Mucosa of rectum (tissue), 2 donors: ENCODE data around the gene KRT83.
A peak's percentile ranks its signal among the peaks of the same experiment; 100 is the strongest.
"Not testable (repeated sequence)": the region's sequence is repeated elsewhere in the genome, so short reads cannot be mapped to it uniquely, and the experiment has no call there.

Experiments used
- H3K27ac ChIP-seq, 2 donors: one replicate each; pipeline ENCODE4 v1.7.0; 2013; ENCODE audit warnings: inconsistent platforms in 2 of 2, low read depth in 2 of 2, low read length in 2 of 2
- H3K27me3 ChIP-seq, 2 donors: one replicate each; pipeline ENCODE4 v1.7.0; 2013; ENCODE audit warnings: low read length in 2 of 2; ENCODE audit not compliant: control insufficient read depth in 2 of 2, insufficient read depth in 2 of 2
- H3K36me3 ChIP-seq, 2 donors: one replicate each; pipeline ENCODE4 v1.7.0; 2013; ENCODE audit warnings: low read length in 2 of 2; ENCODE audit not compliant: control insufficient read depth in 2 of 2, insufficient read depth in 2 of 2
- H3K4me1 ChIP-seq, 2 donors: one replicate each; pipeline ENCODE4 v1.7.0; 2013; ENCODE audit warnings: low read length in 2 of 2, mild to moderate bottlenecking in 1 of 2; ENCODE audit not compliant: control insufficient read depth in 2 of 2, insufficient read depth in 2 of 2
- H3K4me3 ChIP-seq, 2 donors: one replicate each; pipeline ENCODE4 v1.7.0; 2013; ENCODE audit warnings: low read length in 2 of 2
- H3K9ac ChIP-seq, 2 donors: one replicate each; pipeline ENCODE4 v1.7.0; 2013; ENCODE audit warnings: low read length in 2 of 2, low read depth in 1 of 2, mild to moderate bottlenecking in 1 of 2
- H3K9me3 ChIP-seq, 2 donors: one replicate each; pipeline ENCODE4 v1.7.0; 2013; ENCODE audit warnings: low read length in 2 of 2; ENCODE audit not compliant: control insufficient read depth in 2 of 2
- donor health status: healthy.
- donor health status: Normal muscosa, but diverticular disease.

Gene KRT83

DNA sequence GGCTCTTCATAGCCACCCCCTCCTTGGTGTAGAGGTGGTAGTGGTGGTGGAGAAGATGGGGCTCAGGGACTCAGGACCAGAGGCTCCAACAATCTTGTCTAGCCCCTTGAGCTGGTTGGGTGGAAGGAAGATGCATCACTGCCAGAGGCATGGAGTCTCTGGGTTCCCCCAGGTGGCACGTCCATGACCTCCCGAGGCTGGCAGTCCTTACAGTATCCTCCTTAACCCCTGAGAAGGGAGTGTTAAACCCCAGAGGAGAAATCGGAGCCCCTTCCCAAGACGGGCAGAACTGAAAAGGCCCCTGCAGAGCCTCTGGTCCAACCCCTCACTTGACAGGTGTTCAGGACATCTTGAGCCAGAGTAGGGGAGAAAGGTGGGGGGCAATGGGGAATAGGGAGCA is 9.1 kb downstream of the KRT83 start:
- Histone ChIP-seq H3K9ac (no peak overlapping the region), H3K9me3 (no peaks in the 10 kb centered on the region), H3K36me3 (no peaks in the 10 kb centered on the region), H3K27me3 (peaks cover 4 to 19% of the 10 kb centered on the region in 2 donors), H3K4me3 (no peak overlapping the region), H3K4me1 (peaks cover 7 to 9% of the 10 kb centered on the region in 2 donors), H3K27ac (no peak overlapping the region)

DNA sequence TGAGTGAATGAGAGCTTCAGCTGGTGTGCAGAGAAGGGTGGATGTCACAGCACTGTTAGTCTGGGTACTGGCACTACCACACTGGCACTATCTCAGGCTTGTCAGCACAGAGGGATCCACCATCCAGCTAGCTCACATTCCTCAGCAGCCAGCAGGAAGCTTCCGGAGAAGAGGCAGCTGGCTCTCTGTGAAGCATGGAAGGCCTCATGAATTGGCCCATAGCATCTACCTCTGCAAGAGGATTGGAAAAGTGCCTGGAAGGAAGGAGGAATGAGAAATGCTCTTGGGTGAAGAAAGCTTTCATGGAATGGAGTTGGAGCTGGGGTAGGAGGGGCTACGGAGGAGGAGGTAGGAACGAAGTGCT is 9.9 kb downstream of the KRT83 start:
- H3K4me1 ChIP-seq, result peaks cover 7 to 9% of the 10 kb centered on the region in 2 donors
- peaks cover 4 to 24% of the 10 kb centered on the region in 2 donors for H3K27me3 ChIP-seq
- no peak overlapping the region for H3K4me3 ChIP-seq
- H3K9ac ChIP-seq, result no peak overlapping the region
- H3K9me3 ChIP-seq, result no peaks in the 10 kb centered on the region
- no peaks in the 10 kb centered on the region for H3K36me3 ChIP-seq
- no peak overlapping the region for H3K27ac ChIP-seq

DNA sequence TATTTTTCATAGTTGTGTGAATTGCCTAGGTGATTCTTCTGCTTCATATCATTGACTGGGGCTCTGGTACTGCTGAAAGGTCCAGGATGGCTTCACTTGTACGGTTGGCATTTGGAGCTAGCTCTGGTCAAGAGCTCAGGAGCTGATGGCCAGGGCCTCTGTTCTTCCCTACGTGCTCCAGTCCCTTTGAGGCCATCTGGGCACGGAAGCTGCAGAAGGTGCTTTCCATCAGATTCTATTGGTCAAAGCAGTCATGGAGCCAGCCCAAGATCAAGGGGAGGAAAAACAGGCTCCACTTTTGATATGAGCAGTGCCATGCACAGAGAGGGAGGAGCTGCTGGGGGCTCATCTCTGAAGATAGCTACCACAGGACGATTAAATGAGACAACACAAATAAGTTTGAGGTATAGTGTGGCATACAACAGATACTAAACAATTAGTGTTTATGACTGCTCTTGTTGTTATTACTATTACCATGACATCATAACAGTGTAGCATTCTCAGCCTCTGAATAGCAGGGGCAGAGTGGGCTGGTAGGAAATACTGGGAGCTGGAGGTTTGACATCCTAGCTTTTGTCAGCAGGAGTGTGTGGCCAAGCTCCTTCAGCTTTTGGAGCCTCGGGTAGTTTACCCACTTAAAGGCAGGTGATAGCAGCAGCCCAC is 10.4 kb downstream of the KRT83 start:
- Histone ChIP-seq H3K9ac (no peak overlapping the region), H3K27ac (no peak overlapping the region), H3K4me1 (peaks cover 7 to 9% of the 10 kb centered on the region in 2 donors), H3K9me3 (no peaks in the 10 kb centered on the region), H3K4me3 (no peak overlapping the region), H3K36me3 (no peaks in the 10 kb centered on the region), H3K27me3 (peaks cover 4 to 24% of the 10 kb centered on the region in 2 donors)

DNA sequence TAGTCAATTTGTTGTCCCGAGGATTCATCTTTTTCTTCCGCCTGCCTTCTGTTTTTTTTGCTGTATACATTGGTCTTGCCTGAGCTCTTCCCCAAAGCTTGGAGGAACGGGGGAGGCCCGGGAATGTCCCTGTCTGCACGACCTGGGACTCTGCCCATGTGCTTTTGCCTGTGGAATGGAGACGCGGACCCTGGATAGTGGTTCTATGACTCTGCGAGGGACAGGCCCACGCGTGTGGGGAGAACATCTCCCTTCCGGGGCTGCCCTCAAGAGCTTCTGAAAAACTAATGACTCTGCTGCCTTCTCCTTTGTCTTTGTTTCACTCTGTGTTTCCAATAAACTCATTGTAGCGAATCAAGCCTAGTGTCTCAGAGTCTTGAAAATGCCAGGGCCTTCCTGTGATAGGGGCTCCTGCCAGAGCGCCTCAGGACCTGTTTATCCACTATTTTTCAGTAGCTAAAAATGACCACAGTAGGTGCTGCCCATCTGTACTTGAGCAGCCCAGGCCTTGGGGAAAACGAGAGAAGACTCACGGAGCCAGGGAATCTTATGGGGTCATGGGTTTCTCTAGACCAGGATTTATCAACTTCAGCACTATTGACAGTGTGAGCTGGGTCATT is 12.3 kb downstream of the KRT83 start:
- Histone ChIP-seq H3K9ac (no peak overlapping the region), H3K9me3 (no peaks in the 10 kb centered on the region), H3K27ac (no peak overlapping the region), H3K36me3 (no peaks in the 10 kb centered on the region), H3K4me1 (peaks cover 7 to 9% of the 10 kb centered on the region in 2 donors), H3K4me3 (no peak overlapping the region), H3K27me3 (peaks cover 4 to 24% of the 10 kb centered on the region in 2 donors)

DNA sequence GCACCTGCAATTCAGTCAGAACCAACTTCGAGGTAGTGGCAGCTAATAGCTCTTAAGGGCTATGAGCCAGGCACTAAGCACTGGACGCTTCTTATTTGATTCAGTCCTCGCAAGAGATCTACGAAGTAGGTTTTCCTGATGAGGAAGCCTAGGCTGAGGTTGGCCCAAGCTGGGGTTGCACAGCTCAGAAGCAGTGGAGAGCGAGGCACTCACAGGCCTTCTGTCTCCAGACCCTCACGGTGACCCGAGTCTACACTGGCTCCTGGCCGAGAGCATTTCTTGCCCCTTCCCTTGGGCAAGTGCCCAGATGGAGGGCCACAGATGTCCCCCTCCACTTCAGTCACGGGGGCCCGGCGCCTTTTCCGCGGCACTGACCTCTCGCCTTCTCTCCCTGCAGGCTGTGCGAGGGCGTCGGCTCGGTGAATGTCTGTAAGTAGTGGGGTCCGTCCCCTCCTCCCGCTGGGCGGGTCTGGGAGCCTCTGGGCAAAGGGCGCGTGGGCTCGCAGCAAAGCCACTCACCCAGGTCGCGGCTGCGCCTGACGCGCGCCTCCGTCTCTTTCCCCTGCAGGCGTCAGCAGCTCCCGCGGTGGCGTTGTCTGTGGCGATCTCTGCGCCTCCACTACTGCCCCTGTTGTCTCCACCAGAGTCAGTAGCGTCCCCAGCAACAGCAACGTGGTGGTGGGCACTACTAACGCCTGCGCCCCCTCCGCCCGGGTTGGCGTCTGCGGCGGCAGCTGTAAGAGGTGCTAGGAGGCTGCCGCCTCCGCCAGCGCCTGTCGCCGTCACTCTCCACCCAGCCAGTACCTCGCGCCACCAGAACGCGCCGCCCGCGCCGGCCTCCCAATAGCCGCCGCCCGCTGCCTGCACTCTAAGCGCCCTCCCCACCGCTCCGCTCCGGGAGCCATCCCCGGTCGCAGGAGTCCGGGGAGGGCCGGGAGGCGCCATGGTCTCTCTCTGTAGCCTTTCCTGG is 13.1 kb downstream of the KRT83 start:
- Histone ChIP-seq H3K9ac (peak overlapping the region in 1 of 2 donors; percentile 23), H3K27ac (no peak overlapping the region), H3K4me3 (peak overlapping the region; percentile 44 to 56)

DNA sequence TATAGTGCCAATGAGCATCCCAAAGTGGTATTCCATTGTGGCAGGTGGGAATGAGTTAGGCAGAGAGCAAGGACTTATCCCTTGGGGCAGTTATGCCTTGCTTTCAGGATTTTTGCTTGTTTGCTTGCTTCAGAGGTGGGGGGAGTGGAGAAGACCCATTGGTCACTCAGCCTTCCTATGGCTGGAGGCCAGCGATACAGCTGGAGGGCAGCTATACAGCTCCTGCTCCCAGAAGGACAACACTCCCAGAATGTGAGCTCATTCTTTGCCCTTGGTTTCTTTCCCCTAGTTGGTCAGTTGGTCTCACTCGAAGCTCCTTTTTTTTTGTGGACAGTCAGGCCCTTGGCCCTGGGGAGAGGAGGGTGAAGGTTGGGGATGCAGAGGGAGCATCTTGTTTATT is 14.5 kb downstream of the KRT83 start:
- Histone ChIP-seq H3K27me3 (peaks cover 4 to 20% of the 10 kb centered on the region in 2 donors), H3K36me3 (no peaks in the 10 kb centered on the region), H3K4me3 (no peak overlapping the region), H3K27ac (no peak overlapping the region), H3K9me3 (no peaks in the 10 kb centered on the region), H3K4me1 (peaks cover 7 to 9% of the 10 kb centered on the region in 2 donors), H3K9ac (no peak overlapping the region)

More for the DNA sequence above, 13.1 kb downstream of the KRT83 start:
- peaks cover 4 to 21% of the 10 kb centered on the region in 2 donors for H3K27me3 ChIP-seq
- no peaks in the 10 kb centered on the region for H3K9me3 ChIP-seq
- H3K4me1 ChIP-seq, result peaks cover 7 to 9% of the 10 kb centered on the region in 2 donors
- H3K36me3 ChIP-seq, result no peaks in the 10 kb centered on the region

DNA sequence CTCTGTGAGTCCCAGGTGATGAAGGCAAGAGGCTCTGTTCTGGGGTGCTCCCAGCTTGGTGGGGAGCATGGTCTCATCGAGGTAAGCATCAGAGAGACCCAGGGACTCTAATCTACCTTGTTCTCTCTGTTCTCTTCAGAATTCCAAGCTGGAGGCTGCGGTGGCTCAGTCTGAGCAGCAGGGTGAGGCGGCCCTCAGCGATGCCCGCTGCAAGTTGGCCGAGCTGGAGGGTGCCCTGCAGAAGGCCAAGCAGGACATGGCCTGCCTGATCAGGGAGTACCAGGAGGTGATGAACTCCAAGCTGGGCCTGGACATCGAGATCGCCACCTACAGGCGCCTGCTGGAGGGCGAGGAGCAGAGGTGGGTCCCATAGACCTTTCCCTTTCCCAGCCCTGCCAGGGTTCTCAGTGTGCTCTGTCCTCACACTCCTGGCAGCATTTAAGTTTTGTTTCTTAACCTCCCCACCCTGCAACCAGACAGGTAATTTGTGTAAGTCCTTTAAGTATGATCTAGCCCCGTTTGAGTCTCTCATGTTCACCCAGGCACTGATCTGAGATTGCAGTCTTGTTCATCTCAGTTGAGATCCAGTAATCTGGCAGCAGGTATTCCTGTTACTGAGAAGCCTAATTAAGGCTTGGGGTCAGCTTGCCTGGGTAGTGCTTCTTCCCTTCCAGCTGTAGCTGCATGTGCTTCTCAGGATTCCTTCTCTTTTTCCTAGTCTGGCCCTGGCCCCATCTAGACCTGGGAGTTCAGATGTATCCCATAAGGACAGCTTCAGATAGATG is 15.1 kb downstream of the KRT83 start:
- no peak overlapping the region for H3K4me3 ChIP-seq
- no peak overlapping the region for H3K9ac ChIP-seq
- no peak overlapping the region for H3K27ac ChIP-seq
- H3K4me1 ChIP-seq, result peaks cover 7 to 9% of the 10 kb centered on the region in 2 donors
- peaks cover 4 to 20% of the 10 kb centered on the region in 2 donors for H3K27me3 ChIP-seq
- H3K9me3 ChIP-seq, result no peaks in the 10 kb centered on the region
- H3K36me3 ChIP-seq, result no peaks in the 10 kb centered on the region

DNA sequence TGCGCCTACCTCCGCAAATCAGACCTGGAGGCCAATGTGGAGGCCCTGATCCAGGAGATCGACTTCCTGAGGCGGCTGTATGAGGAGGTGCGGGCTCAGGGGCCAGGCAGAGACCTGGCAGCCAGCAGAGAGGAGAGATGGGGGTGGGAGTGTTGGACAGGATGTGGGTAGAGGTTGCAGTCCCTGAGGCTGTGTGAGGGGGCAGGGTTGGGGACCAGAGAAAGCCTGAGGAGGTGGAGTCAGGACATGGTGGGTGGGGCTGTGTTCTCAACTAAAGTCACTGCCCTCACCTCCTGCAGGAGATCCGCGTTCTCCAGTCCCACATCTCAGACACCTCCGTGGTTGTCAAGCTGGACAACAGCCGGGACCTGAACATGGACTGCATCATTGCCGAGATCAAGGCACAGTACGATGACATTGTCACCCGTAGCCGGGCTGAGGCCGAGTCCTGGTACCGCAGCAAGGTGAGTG is 16.2 kb downstream of the KRT83 start:
- not testable (repeated sequence) for H3K9ac ChIP-seq, H3K27ac ChIP-seq, H3K9me3 ChIP-seq, H3K36me3 ChIP-seq, H3K4me3 ChIP-seq, H3K4me1 ChIP-seq
- H3K27me3 ChIP-seq, result peaks cover 4 to 20% of the 10 kb centered on the region in 2 donors

DNA sequence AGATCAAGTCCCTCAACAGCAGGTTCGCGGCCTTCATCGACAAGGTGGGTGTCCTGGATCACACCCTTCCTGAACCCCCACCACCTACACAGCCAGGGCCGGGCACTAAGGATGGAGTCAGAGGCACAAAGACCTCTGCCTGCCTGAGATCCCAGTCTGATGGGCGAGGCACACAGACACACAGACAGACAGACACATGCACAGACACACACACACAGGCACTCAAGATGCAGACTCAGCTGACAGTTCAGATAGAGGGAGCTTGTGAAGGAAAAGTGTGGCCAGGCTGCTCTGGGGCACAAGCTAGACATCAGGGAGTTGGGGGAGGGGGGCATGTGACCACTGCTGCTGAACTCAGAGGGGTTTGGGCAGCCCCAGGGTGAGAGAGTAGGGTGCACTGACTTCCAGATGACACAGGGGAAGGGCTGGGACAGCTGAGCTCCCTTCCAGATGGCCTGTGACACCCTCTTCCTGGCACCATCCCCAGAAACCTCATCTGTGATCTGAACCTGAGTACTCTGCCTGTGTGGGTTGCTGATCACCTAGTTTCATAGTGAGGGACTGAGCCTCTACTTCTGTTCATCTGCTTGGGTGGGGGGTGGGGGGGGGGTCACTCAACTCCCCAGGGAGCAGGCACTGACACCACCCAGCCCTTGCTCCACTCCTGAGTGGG is 18.8 kb downstream of the KRT83 start:
- not testable (repeated sequence) for H3K4me1 ChIP-seq, H3K36me3 ChIP-seq, H3K4me3 ChIP-seq, H3K9me3 ChIP-seq, H3K9ac ChIP-seq, H3K27me3 ChIP-seq, H3K27ac ChIP-seq
